ENCODE measurements around the gene MBLAC1. TPM values are rescaled to one million over a fixed set of nuclear protein-coding genes. Genes with fewer than 3 reads are reported as not detected.

Gene MBLAC1
- total and polyA plus RNA-seq, 2 of the 4 experiments (the other 2 are of a cell fraction) = 0.72 to 1.4 TPM

- 1% methylated on average over 28 of the region's 68 CpGs; no CpG with 5 or more reads in 1 of the 2 experiments for WGBS, 2 experiments (ENCODE audit: extremely low coverage in 2 of 2, insufficient read length in 1 of 2)
- in situ Hi-C loops (cut with MboI; ENCODE audit: low sequenced_read_pairs) (no loop called here), intact Hi-C loops (cut with micrococcal nuclease) (no loop called here), dilution Hi-C loops (cut with HindIII; ENCODE audit: low sequenced_read_pairs, unreplicated experiment) (no loop called here)
- Histone ChIP-seq H4K91ac (ENCODE audit: insufficient read depth, low read depth, low read length) (peak within 1 kb of the TSS; percentile 96), H2BK5ac (ENCODE audit: low read depth, low read length, poor library complexity, severe bottlenecking) (peak within 1 kb of the TSS; percentile 97), H4K5ac (ENCODE audit: low read depth, low read length) (peak within 1 kb of the TSS; percentile 100), H3K56ac (ENCODE audit: extremely low read depth, insufficient read depth, low read length) (peak within 1 kb of the TSS; percentile 96), H2BK120ac (ENCODE audit: low read depth, low read length) (peak within 1 kb of the TSS; percentile 99), H3K4me2 (ENCODE audit: low read depth, low read length) (peak within 1 kb of the TSS; percentile 97), H2AK9ac (replicated peaks; ENCODE audit: low read depth, low read length, poor library complexity) (peak within 1 kb of the TSS; percentile 98), H2AFZ (replicated peaks; ENCODE audit: low read length, poor library complexity) (peak within 1 kb of the TSS; percentile 92), H3K27ac (ENCODE audit: insufficient read depth, low read length) (peak within 1 kb of the TSS; percentile 100), H3K23ac (ENCODE audit: low read depth, low read length) (peak within 1 kb of the TSS; percentile 99), H3K36me3 (ENCODE audit: control insufficient read depth, insufficient read depth, low read length) (peaks cover 35% of the 10 kb centered on the region), H3K9me3 (ENCODE audit: control insufficient read depth, insufficient read depth, low read length) (no peaks in the 10 kb centered on the region), H4K20me1 (ENCODE audit: insufficient read depth, low read length) (peaks cover 15% of the 10 kb centered on the region; the same call in 1 of the 2 replicates), H3K4ac (ENCODE audit: low read depth, low read length) (peak within 1 kb of the TSS; percentile 99), H4K8ac (ENCODE audit: low read depth in 2 of 2, low read length in 2 of 2) (peak within 1 kb of the TSS; percentile 97 to 100), H3K18ac (ENCODE audit: low read depth, low read length) (peak within 1 kb of the TSS; percentile 98), H3K9me1 (ENCODE audit: insufficient read depth, low read length) (peaks cover 13% of the 10 kb centered on the region), H3K4me3 (ENCODE audit: insufficient read depth, low read depth, low read length) (peak within 1 kb of the TSS; percentile 97), H2BK15ac (ENCODE audit: low read depth, low read length) (peak within 1 kb of the TSS; percentile 95), H3K27me3 (ENCODE audit: control insufficient read depth, insufficient read depth, low read length) (no peaks in the 10 kb centered on the region), H2AK5ac (ENCODE audit: low read depth, low read length) (peak within 1 kb of the TSS; percentile 98), H3K4me1 (ENCODE audit: control insufficient read depth, insufficient read depth, low read length) (peaks cover 18% of the 10 kb centered on the region), H3K79me1 (ENCODE audit: low read depth in 1 of 2, low read length in 2 of 2) (peaks cover 27 to 52% of the 10 kb centered on the region in 2 experiments), H3K9ac (ENCODE audit: low read depth, low read length) (peak within 1 kb of the TSS; percentile 100), H3K14ac (replicated peaks; ENCODE audit: low read depth, low read length) (peak within 1 kb of the TSS; percentile 99), H2BK20ac (ENCODE audit: low read depth, low read length) (peak within 1 kb of the TSS; percentile 100)
- ChIA-PET POLR2A (ENCODE audit: unreplicated experiment) (interaction anchor here (1.1 kb wide), 1 partner anchor 13 kb away, joined by 7 read pairs; no protein-coding TSS in a partner anchor), CTCF (no interaction called here)
- no TSS peak for BruUV-seq (replicated peaks)
- peak; percentile 48 for ATAC-seq (ENCODE audit: low read depth)
- DNase-seq = peak; percentile 64
- TF ChIP-seq NFE2L2 (IDR thresholded peaks at IDR 0.05; ENCODE audit: low read depth, low read length) = no peak
- no peak for TF ChIP-seq RCOR1 (IDR thresholded peaks at IDR 0.05; ENCODE audit: insufficient replicate concordance, low read length)
- TF ChIP-seq ELK1 (IDR thresholded peaks at IDR 0.05; ENCODE audit: borderline replicate concordance, low read depth, low read length) = no peak
- peak; percentile 75; the same call in 1 of the 2 replicates for TF ChIP-seq MXI1 (IDR thresholded peaks at IDR 0.05; ENCODE audit: borderline replicate concordance, low read depth, low read length)
- TF ChIP-seq MAZ (IDR thresholded peaks at IDR 0.05; ENCODE audit: borderline replicate concordance, low read depth, low read length) = peak; percentile 45; the same call in 1 of the 2 replicates
- no peak for TF ChIP-seq MAFK (IDR thresholded peaks at IDR 0.05; ENCODE audit: low read depth, low read length)
- peak; percentile 31; the same call in 1 of the 2 replicates for TF ChIP-seq USF2 (IDR thresholded peaks at IDR 0.05; ENCODE audit: low read depth, low read length)
- no peak for TF ChIP-seq RFX5 (IDR thresholded peaks at IDR 0.05; ENCODE audit: low read depth, low read length)
- no peak for TF ChIP-seq BHLHE40 (IDR thresholded peaks at IDR 0.05; ENCODE audit: low read depth, low read length)
- no peak for TF ChIP-seq CTCF (conservative IDR thresholded peaks at IDR 0.05; ENCODE audit: low read depth, low read length)
- no peak for TF ChIP-seq FOS (IDR thresholded peaks at IDR 0.05; ENCODE audit: low read depth, low read length)
- TF ChIP-seq SMC3 (IDR thresholded peaks at IDR 0.05; ENCODE audit: low read depth, low read length) = no peak
- TF ChIP-seq POLR2A (IDR thresholded peaks at IDR 0.05; ENCODE audit: low read depth, low read length) = 0 out of 2 replicates have a peak, but pooled peaks have one; percentile 48
Observed at GRCh38 chr7:100088621-100089457, 37.9 kb upstream of the MBLAC1 start, which contains the start of gene COPS6. Gene COPS6, plus strand, starts transcription at chr7:100088969. Its CDS starts 22 bp downstream, at chr7:100088991.
